Measurements from ENCODE around the gene SFMBT1. TPM values are rescaled to one million over a fixed set of nuclear protein-coding genes. Genes with fewer than 3 reads are reported as not detected.

Gene SFMBT1
- total RNA-seq, 1 experiment from 2014 or later, result 1.4 TPM

DNA sequence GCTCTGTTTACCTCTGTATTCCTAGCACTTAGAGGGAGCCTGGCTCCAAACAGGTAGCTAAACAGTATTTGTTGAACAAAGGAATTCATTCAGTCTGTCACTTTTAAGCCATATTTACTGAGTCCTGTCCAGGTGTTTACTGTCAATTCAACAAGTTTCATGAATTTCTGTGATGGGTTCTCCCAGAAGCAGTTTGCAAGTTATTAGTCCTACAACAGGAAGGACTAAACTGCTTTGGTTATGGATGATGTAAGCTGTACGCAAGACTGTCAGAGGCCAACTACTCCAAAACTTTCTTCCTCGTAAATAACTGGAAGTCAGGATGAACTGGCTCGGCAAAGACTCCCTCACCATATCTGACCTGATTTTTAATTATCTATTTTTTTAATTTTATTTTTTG is 173.6 kb downstream of the SFMBT1 start:
- Histone ChIP-seq H3K4me1 (ENCODE audit: insufficient read depth, low read length, poor library complexity, severe bottlenecking) (no peaks in the 10 kb centered on the region), H3K9me3 (ENCODE audit: low read depth, low read length, poor library complexity, severe bottlenecking) (no peaks in the 10 kb centered on the region), H3K36me3 (ENCODE audit: insufficient read depth, low read length, poor library complexity, severe bottlenecking) (no peaks in the 10 kb centered on the region), H3K27me3 (replicated peaks; ENCODE audit: insufficient read depth, low read depth, low read length, poor library complexity) (no peaks in the 10 kb centered on the region), H3K4me3 (ENCODE audit: low read depth, low read length, poor library complexity, severe bottlenecking) (no peak overlapping the region), H3K27ac (ENCODE audit: low read depth, low read length, poor library complexity, severe bottlenecking) (peak overlapping the region; percentile 42)
- BruUV-seq (replicated peaks), result no TSS peak
- TF ChIP-seq, protein P1, sequence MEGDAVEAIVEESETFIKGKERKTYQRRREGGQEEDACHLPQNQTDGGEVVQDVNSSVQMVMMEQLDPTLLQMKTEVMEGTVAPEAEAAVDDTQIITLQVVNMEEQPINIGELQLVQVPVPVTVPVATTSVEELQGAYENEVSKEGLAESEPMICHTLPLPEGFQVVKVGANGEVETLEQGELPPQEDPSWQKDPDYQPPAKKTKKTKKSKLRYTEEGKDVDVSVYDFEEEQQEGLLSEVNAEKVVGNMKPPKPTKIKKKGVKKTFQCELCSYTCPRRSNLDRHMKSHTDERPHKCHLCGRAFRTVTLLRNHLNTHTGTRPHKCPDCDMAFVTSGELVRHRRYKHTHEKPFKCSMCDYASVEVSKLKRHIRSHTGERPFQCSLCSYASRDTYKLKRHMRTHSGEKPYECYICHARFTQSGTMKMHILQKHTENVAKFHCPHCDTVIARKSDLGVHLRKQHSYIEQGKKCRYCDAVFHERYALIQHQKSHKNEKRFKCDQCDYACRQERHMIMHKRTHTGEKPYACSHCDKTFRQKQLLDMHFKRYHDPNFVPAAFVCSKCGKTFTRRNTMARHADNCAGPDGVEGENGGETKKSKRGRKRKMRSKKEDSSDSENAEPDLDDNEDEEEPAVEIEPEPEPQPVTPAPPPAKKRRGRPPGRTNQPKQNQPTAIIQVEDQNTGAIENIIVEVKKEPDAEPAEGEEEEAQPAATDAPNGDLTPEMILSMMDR (conservative IDR thresholded peaks at IDR 0.05; ENCODE audit: low read depth, low read length), result no peak
- no peak for TF ChIP-seq EZH2 (IDR thresholded peaks at IDR 0.05; ENCODE audit: borderline replicate concordance, low read depth, low read length, poor library complexity, severe bottlenecking)
- peak; percentile 7 for DNase-seq (ENCODE audit: low spot score)
- ChIA-PET POLR2A (ENCODE audit: low non-redundant PET) (no interaction called here), CTCF (no interaction called here)
- intact Hi-C loops (cut with micrococcal nuclease; ENCODE audit: unreplicated experiment), result no loop called here

DNA sequence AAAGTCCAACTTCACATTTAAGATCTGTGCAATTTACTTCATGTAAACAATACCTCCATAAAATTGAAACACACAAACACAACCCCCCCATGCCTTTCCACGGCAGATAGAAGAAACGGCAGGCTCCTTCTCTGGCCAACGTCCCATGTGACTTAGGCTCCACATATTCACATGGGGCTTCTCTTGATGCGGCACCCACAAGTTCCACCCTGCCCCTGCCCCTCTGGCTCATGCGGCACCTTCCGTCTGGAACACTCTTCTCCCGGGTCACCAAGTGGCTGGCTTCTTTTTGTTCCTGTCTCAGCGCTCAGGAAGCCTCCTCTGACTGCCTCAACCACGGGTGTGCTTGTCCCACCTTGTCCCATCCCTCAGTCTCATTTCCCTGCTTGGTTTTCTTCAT is 174.1 kb downstream of the SFMBT1 start:
- no peak for DNase-seq (ENCODE audit: low spot score)
- no peaks in the 10 kb centered on the region for H3K4me1 ChIP-seq (ENCODE audit: insufficient read depth, low read length, poor library complexity, severe bottlenecking)
- no TSS peak for BruUV-seq (replicated peaks)
- H3K27me3 ChIP-seq (replicated peaks; ENCODE audit: insufficient read depth, low read depth, low read length, poor library complexity), result no peaks in the 10 kb centered on the region
- H3K9me3 ChIP-seq (ENCODE audit: low read depth, low read length, poor library complexity, severe bottlenecking), result no peaks in the 10 kb centered on the region
- no peak overlapping the region for H3K4me3 ChIP-seq (ENCODE audit: low read depth, low read length, poor library complexity, severe bottlenecking)
- intact Hi-C loops (cut with micrococcal nuclease; ENCODE audit: unreplicated experiment), result no loop called here
- TF ChIP-seq EZH2 (IDR thresholded peaks at IDR 0.05; ENCODE audit: borderline replicate concordance, low read depth, low read length, poor library complexity, severe bottlenecking), result no peak
- TF ChIP-seq, protein P1 (conservative IDR thresholded peaks at IDR 0.05; ENCODE audit: low read depth, low read length), result no peak
- H3K27ac ChIP-seq (ENCODE audit: low read depth, low read length, poor library complexity, severe bottlenecking), result peak overlapping the region; percentile 42
- ChIA-PET POLR2A (ENCODE audit: low non-redundant PET) (no interaction called here), CTCF (no interaction called here)
- H3K36me3 ChIP-seq (ENCODE audit: insufficient read depth, low read length, poor library complexity, severe bottlenecking), result no peaks in the 10 kb centered on the region

DNA sequence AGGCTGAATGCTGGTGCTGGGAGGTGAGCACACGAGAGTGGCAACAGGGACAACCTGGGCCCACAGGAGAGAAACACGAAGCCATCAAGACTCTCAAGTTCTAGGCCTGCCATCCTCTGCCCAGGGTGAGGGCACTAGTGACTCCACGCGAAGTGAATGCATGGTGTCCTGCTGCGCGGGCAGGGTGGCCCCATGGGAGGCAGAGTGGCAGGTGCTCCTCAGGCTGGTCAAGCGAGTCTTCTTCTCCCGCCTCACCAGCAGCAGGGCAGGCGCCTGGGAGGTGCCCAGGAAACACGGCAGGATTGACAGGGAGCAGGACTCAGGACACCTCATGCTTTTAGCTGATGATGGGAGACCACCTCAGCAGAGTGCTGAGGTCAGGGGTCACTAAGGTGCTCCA is 175.4 kb downstream of the SFMBT1 start:
- no peaks in the 10 kb centered on the region for H3K27me3 ChIP-seq (replicated peaks; ENCODE audit: insufficient read depth, low read depth, low read length, poor library complexity)
- no peaks in the 10 kb centered on the region for H3K36me3 ChIP-seq (ENCODE audit: insufficient read depth, low read length, poor library complexity, severe bottlenecking)
- no TSS peak for BruUV-seq (replicated peaks)
- TF ChIP-seq, protein P1 (conservative IDR thresholded peaks at IDR 0.05; ENCODE audit: low read depth, low read length), result no peak
- no peak for TF ChIP-seq EZH2 (IDR thresholded peaks at IDR 0.05; ENCODE audit: borderline replicate concordance, low read depth, low read length, poor library complexity, severe bottlenecking)
- no peak for DNase-seq (ENCODE audit: low spot score)
- no peak overlapping the region for H3K27ac ChIP-seq (ENCODE audit: low read depth, low read length, poor library complexity, severe bottlenecking)
- H3K9me3 ChIP-seq (ENCODE audit: low read depth, low read length, poor library complexity, severe bottlenecking), result no peaks in the 10 kb centered on the region
- intact Hi-C loops (cut with micrococcal nuclease; ENCODE audit: unreplicated experiment), result no loop called here
- no peak overlapping the region for H3K4me3 ChIP-seq (ENCODE audit: low read depth, low read length, poor library complexity, severe bottlenecking)
- ChIA-PET CTCF (no interaction called here), POLR2A (ENCODE audit: low non-redundant PET) (no interaction called here)
- no peaks in the 10 kb centered on the region for H3K4me1 ChIP-seq (ENCODE audit: insufficient read depth, low read length, poor library complexity, severe bottlenecking)
